ENCODE measurements around the gene DLGAP4. TPM values are rescaled to one million over a fixed set of nuclear protein-coding genes. Genes with fewer than 3 reads are reported as not detected.

Gene DLGAP4
- total and polyA plus RNA-seq, 2 of the 13 experiments (the other 11 are each of a cell fraction or from before 2014, with no cell fraction given) = 15.2 to 26.7 TPM

DNA sequence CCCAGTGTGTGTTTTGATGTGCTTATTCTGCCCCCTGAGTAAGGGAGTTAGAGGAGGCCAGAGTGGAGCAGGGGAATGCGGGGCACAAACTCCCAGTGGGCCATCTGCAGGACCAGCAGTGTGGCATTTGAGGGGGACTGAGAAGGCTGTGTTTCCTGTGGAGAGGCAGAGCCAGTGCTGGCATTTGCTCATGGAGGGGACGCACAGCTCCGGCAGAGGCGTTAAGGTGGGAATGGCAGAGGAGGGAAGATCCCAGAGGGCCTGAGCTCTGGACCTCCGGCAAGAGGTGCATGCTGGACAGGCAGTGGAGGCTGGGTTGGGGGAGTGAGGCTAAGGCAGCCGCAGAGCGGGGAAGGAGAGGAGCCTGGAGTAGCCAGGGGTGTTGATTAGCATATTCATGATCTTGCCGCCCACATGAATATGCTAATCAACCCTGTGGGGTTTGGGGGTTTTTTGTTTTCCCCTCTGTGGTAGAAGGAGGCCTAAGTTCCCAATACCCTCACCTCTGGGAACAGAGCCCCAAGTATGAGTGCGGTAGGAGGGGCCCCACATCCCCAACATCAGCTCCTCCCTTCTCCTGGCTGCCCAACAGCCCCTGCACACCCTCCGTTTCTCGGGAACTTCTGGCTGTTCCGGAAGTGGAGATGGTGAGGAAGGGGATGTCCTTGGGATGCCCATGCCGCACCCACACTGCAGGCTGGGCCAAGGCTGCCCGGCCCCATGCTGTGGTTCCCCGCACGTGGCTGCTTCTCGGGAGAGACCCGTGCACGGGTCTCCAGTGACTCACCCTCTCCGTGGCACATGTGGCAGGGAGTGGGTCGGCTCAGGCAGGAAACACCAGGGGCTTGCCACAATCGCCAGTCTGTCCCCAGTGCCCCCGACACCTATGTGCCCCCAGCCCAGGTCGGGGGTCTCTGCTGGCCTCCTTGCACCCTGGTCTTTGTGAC lies 33.8 kb downstream of the DLGAP4 start:
- H3K79me2 ChIP-seq (ENCODE audit: insufficient read depth, low read length) = no peaks in the 10 kb centered on the region
- no TSS peak for BruUV-seq (replicated peaks)

More for the DNA sequence above, 33.8 kb downstream of the DLGAP4 start:
- Histone ChIP-seq H3K36me3 (replicated peaks in 1 of 2; ENCODE audit: control insufficient read depth in 1 of 2, insufficient read depth in 2 of 2, low read length in 2 of 2) (no peaks in the 10 kb centered on the region), H3K27ac (ENCODE audit: extremely low read length, insufficient read depth, low read length) (no peak overlapping the region), H3K9ac (ENCODE audit: insufficient read depth, low read depth, low read length) (no peak overlapping the region), H2AFZ (ENCODE audit: low read length) (no peak overlapping the region), H3K27me3 (ENCODE audit: control insufficient read depth in 1 of 2, insufficient read depth in 2 of 2, low read length in 2 of 2) (peaks cover 4 to 44% of the 10 kb centered on the region in 2 experiments; a peak in 3 of 5 replicates), H3K4me1 (ENCODE audit: insufficient read depth, low read length) (no peaks in the 10 kb centered on the region), H3K4me3 (replicated peaks in 1 of 3; ENCODE audit: insufficient read depth in 1 of 3, low read depth in 2 of 3, low read length in 3 of 3) (no peak overlapping the region), H3K9me3 (ENCODE audit: low read length) (no peaks in the 10 kb centered on the region), H3K4me2 (ENCODE audit: low read depth, low read length) (no peak overlapping the region), H4K20me1 (ENCODE audit: insufficient read depth, low read length) (peaks cover 14% of the 10 kb centered on the region; the same call in 1 of the 2 replicates)
- CTCF ChIA-PET (ENCODE audit: low intra/inter-chr PET ratio, low total read pairs) = no interaction called here
- POLR2A ChIA-PET = no interaction called here
- DNase-seq (ENCODE audit: low spot score) (no peak), ATAC-seq (no peak), FAIRE-seq (no peak)
- TF ChIP-seq ZNF121 (CRISPR knock-in tag; IDR thresholded peaks at IDR 0.05) (no peak), MIER3 (CRISPR knock-in tag; IDR thresholded peaks at IDR 0.05; ENCODE audit: borderline replicate concordance) (no peak), BHLHE40 (IDR thresholded peaks at IDR 0.05; ENCODE audit: low read length) (peak; percentile 41; the same call in 1 of the 2 replicates), ZFYVE20 (CRISPR knock-in tag; IDR thresholded peaks at IDR 0.05; ENCODE audit: borderline replicate concordance, low read depth) (no peak), MNT (IDR thresholded peaks at IDR 0.05) (peak; percentile 83), TBX3 (IDR thresholded peaks at IDR 0.05; ENCODE audit: borderline replicate concordance) (no peak), SNAI1 (CRISPR knock-in tag; IDR thresholded peaks at IDR 0.05; ENCODE audit: borderline replicate concordance) (no peak), MEF2D (CRISPR knock-in tag; IDR thresholded peaks at IDR 0.05) (no peak), BRCA1 (CRISPR knock-in tag; IDR thresholded peaks at IDR 0.05) (no peak), ZNF30 (CRISPR knock-in tag; IDR thresholded peaks at IDR 0.05) (no peak), PITX1 (CRISPR knock-in tag; IDR thresholded peaks at IDR 0.05) (no peak), ATF7-NPFF (CRISPR knock-in tag; IDR thresholded peaks at IDR 0.05; ENCODE audit: low read depth) (no peak), ZNF576 (CRISPR knock-in tag; IDR thresholded peaks at IDR 0.05) (no peak), TP53 (CRISPR knock-in tag; conservative IDR thresholded peaks at IDR 0.05) (no peak), SMARCE1 (IDR thresholded peaks at IDR 0.05; ENCODE audit: borderline replicate concordance) (no peak), ZNF136 (CRISPR knock-in tag; IDR thresholded peaks at IDR 0.05; ENCODE audit: low read depth) (no peak), PHF8 (CRISPR knock-in tag; IDR thresholded peaks at IDR 0.05) (no peak)
- intact Hi-C loops (cut with micrococcal nuclease; ENCODE audit: unreplicated experiment) = no loop called here
- 19% methylated on average over 24 of the region's 24 CpGs for WGBS (ENCODE audit: low lambda C conversion rate)
- in situ Hi-C loops (cut with HindIII; ENCODE audit: extremely low pct_ligation_motif_present, low pct_unique_long_range_greater_than_20kb) = loop anchor here (10.0 kb wide), 1 partner anchor 55 kb away; no protein-coding TSS in a partner anchor

Data from HepG2 (cell line).